Left ventricle myocardium inferior (tissue), 1 donor: Measurements from ENCODE around the gene GPC6. TPM values are rescaled to one million over a fixed set of nuclear protein-coding genes. Genes with fewer than 3 reads are reported as not detected.

Source experiments
- DNase-seq: peaks from one replicate; pipeline ENCODE4 v3.0.0-alpha.2; 2020
- H3K27ac ChIP-seq: fragments of 200-600 bp; replicated peaks from 2 replicates; pipeline ENCODE4 v1.8.0; 2021
- H3K27me3 ChIP-seq: fragments of 200-600 bp; 2 replicates; pipeline ENCODE4 v1.8.0; 2021; ENCODE audit warnings: low read depth
- H3K36me3 ChIP-seq: fragments of 200-600 bp; 2 replicates; pipeline ENCODE4 v1.8.0; 2021
- H3K4me1 ChIP-seq: fragments of 200-600 bp; 2 replicates; pipeline ENCODE4 v1.8.0; 2021
- H3K4me3 ChIP-seq: fragments of 200-600 bp; 2 replicates; pipeline ENCODE4 v1.8.0; 2021; ENCODE audit warnings: mild to moderate bottlenecking, moderate library complexity
- H3K9me3 ChIP-seq: fragments of 200-600 bp; replicated peaks from 2 replicates; pipeline ENCODE4 v1.8.0; 2021
- intact Hi-C: fragments of 100-400 bp; cut with micrococcal nuclease; formaldehyde crosslinking; loops from one replicate; pipeline ENCODE4 v1.11.0; 2022
- total RNA-seq: library from RNA; stranded (reverse); fragmentation: NEBNext Ultra II Directional; extraction: Animal tissue kit (Norgen Biotek cat#: 25700); gene quantifications from one replicate; pipeline ENCODE4 v1.2.1, GENCODE V29; 2021
- TF ChIP-seq, protein P1 (sequence below): fragments of 200-600 bp; IDR thresholded peaks from 2 replicates; pipeline ENCODE4 v1.8.0; 2021; ENCODE audit warnings: antibody characterized with exemption, mild to moderate bottlenecking, borderline replicate concordance
- donor health status: DM: no; HTN: yes; CAD: no; lungs with severe emphysema.

GPC6 gene
- total RNA-seq, 1 donor from 2014 or later = 1.8 TPM

DNA sequence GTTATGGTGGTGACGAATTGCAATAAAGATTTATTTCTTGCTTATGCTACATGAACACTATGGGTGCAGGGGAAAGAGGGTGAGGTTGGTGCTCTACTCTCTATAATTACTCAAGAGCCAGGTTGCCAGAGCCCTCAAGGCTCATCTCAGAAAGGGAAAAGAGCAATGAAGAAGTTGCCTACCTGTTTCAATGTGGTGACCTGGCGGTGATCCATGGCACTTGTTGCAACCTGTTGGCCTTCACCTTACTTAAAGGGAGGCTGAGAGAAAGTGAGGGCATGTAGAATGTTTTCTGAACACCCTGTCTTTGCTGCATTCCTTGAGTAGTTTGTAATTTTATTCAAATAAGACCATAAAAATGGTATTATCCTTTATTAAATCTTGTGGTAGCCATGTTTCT lies 394.4 kb downstream of the GPC6 start:
- Histone ChIP-seq H3K4me1 (no peaks in the 10 kb centered on the region), H3K27ac (no peak overlapping the region)
- intact Hi-C loops = no loop called here

DNA sequence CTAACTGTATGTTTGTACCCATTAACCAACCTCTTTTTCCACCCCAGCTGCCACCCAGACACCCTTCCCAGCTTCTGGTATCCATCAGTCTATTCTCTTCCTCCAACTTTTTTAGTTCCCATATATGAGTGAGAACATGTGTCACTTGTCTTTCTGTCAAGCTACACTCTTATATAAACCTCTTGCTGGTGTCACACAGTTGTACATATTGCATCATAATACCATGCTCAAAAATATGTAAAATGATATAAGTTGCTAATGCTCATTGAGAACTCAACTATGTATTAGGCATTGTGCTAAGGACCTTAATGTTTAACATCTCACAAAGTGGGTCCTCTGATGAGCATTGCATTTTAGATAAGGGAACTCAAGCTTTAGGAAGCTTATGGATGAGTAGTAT lies 395.4 kb downstream of the GPC6 start:
- H3K4me1 ChIP-seq = no peaks in the 10 kb centered on the region
- DNase-seq = no peak
- no peaks in the 10 kb centered on the region for H3K36me3 ChIP-seq
- intact Hi-C loops = no loop called here
- H3K9me3 ChIP-seq = no peaks in the 10 kb centered on the region
- TF ChIP-seq, protein P1, sequence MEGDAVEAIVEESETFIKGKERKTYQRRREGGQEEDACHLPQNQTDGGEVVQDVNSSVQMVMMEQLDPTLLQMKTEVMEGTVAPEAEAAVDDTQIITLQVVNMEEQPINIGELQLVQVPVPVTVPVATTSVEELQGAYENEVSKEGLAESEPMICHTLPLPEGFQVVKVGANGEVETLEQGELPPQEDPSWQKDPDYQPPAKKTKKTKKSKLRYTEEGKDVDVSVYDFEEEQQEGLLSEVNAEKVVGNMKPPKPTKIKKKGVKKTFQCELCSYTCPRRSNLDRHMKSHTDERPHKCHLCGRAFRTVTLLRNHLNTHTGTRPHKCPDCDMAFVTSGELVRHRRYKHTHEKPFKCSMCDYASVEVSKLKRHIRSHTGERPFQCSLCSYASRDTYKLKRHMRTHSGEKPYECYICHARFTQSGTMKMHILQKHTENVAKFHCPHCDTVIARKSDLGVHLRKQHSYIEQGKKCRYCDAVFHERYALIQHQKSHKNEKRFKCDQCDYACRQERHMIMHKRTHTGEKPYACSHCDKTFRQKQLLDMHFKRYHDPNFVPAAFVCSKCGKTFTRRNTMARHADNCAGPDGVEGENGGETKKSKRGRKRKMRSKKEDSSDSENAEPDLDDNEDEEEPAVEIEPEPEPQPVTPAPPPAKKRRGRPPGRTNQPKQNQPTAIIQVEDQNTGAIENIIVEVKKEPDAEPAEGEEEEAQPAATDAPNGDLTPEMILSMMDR = no peak
- no peak overlapping the region for H3K4me3 ChIP-seq
- H3K27ac ChIP-seq = no peak overlapping the region
- H3K27me3 ChIP-seq = no peaks in the 10 kb centered on the region

More for the DNA sequence above, 394.4 kb downstream of the GPC6 start:
- TF ChIP-seq, protein P1 = no peak
- DNase-seq = no peak
- Histone ChIP-seq H3K27me3 (no peaks in the 10 kb centered on the region), H3K4me3 (no peak overlapping the region), H3K36me3 (no peaks in the 10 kb centered on the region), H3K9me3 (no peaks in the 10 kb centered on the region)

DNA sequence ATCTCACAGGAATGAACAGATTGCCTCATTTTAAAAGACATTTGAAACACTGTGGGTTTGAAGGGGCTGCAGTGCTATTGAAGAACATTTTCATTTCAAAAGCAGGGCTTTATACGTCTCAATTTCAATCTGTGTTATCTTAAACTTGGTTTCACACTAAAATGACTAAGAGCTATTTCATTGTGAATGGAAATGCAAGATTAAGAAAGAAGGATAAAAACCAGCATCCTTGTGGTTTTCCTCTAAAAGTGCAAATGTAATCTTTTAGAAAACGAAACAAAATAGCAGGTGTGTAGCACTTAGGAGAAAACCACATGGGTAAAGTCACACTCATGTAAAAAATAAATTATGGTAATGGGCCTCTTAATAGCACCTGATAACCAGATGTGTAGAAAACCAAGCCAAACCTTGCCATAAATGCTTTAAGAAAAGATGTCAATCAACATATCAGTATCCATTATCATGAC lies 397.7 kb downstream of the GPC6 start:
- no peaks in the 10 kb centered on the region for H3K9me3 ChIP-seq
- no peak overlapping the region for H3K27ac ChIP-seq
- H3K36me3 ChIP-seq = no peaks in the 10 kb centered on the region
- TF ChIP-seq, protein P1 = no peak
- no peaks in the 10 kb centered on the region for H3K4me1 ChIP-seq
- H3K27me3 ChIP-seq = no peaks in the 10 kb centered on the region
- intact Hi-C loops = no loop called here
- DNase-seq = no peak
- no peak overlapping the region for H3K4me3 ChIP-seq

DNA sequence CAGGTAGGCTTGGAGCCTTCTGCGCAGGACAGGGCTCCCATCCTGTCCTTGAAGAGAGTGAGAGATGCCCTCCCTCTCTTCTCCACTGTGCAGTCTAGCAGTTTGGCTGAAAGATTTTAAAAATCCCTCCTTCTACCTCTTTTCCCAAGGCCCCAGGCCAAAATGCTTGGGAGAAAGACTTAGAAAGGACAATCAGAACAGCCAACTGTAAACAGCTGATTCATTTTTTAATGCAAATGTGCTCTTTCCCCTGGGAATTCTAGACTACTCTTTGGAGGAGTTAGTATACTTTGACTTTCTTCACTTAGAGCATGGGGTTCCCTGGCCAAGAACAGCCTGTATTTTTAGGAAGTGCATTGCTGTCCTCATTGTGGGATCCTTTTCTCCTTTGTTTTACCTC lies 398.9 kb downstream of the GPC6 start:
- H3K9me3 ChIP-seq = no peaks in the 10 kb centered on the region
- H3K4me3 ChIP-seq = no peak overlapping the region
- H3K4me1 ChIP-seq = no peaks in the 10 kb centered on the region
- DNase-seq = no peak
- TF ChIP-seq, protein P1 = no peak
- H3K36me3 ChIP-seq = no peaks in the 10 kb centered on the region
- intact Hi-C loops = no loop called here
- no peaks in the 10 kb centered on the region for H3K27me3 ChIP-seq
- H3K27ac ChIP-seq = no peak overlapping the region

DNA sequence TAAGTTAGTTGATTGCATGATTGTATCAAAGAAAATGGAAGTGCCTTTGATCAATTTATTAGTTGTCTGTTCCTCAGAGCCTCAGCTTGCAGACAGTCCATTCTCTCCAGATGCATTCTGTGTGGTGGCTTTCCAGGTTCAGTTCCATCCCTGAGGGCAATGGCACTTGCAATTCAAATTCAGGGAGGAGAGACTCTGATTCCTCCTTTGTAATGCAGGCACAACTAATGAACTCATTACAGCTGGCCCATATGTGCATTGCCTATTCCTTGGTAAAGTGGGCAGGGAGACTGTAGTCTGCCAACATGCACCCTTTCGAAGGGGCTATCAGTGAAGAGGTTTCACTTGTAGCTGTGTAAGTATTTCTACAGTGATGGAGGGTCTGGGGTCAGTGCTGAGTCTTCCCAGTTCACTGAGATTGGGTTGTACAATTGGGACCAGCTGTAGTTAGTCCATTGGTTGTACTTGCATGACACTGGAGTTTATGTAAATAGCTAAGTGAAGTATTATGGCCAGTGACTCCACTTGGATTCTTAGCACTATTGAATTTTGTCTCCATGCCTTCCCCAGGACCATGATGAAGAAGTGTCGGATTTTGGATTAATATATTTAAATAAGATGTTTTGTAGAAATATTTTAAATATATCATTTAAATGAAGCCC lies 401.7 kb downstream of the GPC6 start:
- Histone ChIP-seq H3K9me3 (no peaks in the 10 kb centered on the region), H3K27me3 (no peaks in the 10 kb centered on the region), H3K27ac (no peak overlapping the region), H3K36me3 (no peaks in the 10 kb centered on the region), H3K4me1 (no peaks in the 10 kb centered on the region), H3K4me3 (no peak overlapping the region)
- intact Hi-C loops = no loop called here
- TF ChIP-seq, protein P1 = no peak
- DNase-seq = no peak
